HT-29 (cell line): ENCODE measurements around the gene SLC22A23. TPM values are rescaled to one million over a fixed set of nuclear protein-coding genes. Genes with fewer than 3 reads are reported as not detected.
A peak's percentile ranks its signal among the peaks of the same experiment; 100 is the strongest.

Experiments
- DNase-seq: peaks from one replicate; pipeline ENCODE4 v3.0.0-alpha.2; 2015; ENCODE audit warnings: low spot score
- total RNA-seq: library from RNA; depleted of rRNA; stranded (reverse); fragments of >200 nt; shearing (Covaris generic); gene quantifications from 2 replicates; pipeline ENCODE4 v1.2.3, GENCODE V29; 2014

The SLC22A23 gene
- total RNA-seq, 1 experiment from 2014 or later, result 10.8 TPM

- peak; percentile 14 for DNase-seq
These were observed 119.9 kb downstream of the SLC22A23 start for GRCh38 chr6:3336859-3337515.

DNA sequence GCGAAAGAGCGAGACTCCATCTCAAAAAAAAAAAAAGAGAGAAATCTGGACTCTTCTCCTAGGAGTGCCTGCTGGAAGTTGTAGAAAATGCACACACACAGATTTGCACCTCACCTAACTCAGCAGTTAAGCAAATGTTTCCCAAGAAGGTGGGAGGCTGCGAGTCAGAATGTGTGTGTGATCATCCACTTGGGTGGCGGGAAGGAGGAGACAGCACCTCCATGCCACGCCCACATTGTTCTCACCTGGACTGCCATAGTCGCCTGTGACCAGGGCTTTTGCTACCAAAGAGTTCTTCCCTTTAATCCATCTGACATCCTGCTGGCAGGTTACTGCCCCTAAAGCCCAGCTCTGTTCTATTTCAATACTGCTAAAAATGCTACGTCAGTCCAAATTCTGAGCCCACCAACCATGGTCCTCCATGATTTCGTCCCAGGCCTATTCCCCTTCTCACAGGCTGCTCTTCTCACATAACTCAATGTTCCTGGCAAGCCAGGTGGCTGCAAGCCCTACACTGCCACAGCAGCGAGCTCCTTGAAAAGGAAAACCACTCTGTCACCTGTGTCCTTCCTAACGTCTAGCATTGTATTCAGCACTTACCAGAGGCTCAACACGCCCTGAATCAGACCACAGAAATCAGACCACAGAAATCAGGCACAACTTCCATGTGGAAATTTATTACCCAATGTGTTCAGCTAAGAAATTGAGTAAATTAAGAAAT is 120.6 kb downstream of the SLC22A23 start:
- DNase-seq, result no peak

- DNase-seq, result no peak
These were observed 121.7 kb downstream of the SLC22A23 start for GRCh38 chr6:3335169-3335568.

GRCh38 chr6:3334555-3334954 is 122.3 kb downstream of the SLC22A23 start:
- DNase-seq, result no peak

GRCh38 chr6:3333263-3333662 is 123.6 kb downstream of the SLC22A23 start:
- no peak for DNase-seq

- no peak for DNase-seq
These were observed 124.9 kb downstream of the SLC22A23 start for GRCh38 chr6:3331971-3332370.

DNA sequence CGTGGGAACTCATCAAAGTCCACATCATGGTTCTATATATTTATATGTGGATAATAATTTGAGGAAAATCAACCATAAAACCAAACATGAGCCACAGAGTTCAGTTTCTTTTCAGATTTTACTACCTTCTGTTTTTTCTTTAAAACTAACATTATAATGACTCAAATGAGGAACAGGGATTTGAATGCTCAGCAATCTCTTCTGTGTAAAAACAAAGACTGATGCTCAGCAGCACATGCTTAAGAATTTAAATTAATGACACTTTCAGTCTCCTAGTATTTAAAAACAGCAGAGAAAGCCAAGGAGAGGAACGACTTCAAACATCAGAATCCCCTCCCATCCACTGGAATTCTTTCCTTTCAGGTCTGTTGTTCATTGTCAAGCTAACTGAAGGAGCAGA is 125.4 kb downstream of the SLC22A23 start:
- DNase-seq, result no peak

GRCh38 chr6:3330199-3330598 is 126.7 kb downstream of the SLC22A23 start:
- DNase-seq, result no peak

GRCh38 chr6:3329393-3330051 is 127.3 kb downstream of the SLC22A23 start:
- no peak for DNase-seq

DNA sequence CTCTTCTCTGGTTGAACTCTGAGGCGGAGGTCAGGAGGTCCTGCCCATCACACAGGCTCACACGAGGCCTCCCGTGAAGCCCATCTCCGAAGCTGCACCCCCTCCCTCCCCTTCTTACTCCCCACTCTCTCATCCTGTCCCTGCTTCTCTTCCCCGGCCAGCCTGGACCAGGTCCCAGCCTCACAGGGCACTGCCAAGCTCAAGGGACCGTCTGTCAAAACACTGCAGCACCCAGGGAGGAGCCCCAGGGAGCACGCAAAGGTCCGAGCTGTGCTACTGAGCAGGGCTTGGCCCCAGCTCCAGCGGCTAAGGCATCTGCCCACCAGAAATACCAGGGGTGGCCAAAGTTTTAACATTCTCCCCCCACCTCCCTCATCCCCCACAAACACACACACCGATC is 128.1 kb downstream of the SLC22A23 start:
- DNase-seq, result no peak

DNA sequence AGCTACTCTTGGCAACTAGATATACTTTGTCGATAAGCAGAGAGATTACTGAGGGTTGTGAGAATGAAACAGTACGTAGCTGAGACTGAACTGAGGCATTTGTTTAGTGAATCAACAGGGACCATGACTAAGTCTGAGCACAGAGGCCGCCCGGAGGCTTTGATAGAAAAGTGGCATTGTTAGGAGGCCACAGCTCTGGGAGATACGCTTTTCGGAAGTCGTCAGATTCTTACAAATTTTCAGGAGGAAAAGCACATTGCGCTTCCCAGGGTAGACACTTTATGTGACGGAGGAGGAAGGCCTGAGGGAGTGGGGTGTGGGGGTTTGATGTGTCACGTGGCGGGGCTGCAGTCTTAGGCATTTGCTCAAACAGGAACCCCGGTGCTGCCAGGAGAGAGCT is 128.7 kb downstream of the SLC22A23 start:
- no peak for DNase-seq

DNA sequence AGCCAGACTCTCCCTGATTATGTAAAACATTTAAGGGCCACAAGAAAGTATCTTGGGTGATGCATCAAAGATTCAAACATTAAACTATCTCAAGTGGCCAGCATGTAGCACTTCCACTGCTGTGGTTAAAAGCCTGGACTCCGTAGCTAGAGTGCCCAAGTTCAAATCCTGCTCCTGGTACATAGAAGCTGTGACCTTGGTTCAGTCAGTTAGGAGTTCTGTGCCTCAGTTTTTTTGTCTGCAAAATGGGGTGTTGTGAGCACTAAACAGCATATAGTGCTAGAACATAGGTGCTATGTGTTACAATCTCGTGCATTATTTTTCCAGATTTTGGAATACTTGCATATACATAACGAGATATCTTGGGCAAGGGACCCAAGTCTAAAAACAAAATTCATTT is 129.4 kb downstream of the SLC22A23 start:
- no peak for DNase-seq

DNA sequence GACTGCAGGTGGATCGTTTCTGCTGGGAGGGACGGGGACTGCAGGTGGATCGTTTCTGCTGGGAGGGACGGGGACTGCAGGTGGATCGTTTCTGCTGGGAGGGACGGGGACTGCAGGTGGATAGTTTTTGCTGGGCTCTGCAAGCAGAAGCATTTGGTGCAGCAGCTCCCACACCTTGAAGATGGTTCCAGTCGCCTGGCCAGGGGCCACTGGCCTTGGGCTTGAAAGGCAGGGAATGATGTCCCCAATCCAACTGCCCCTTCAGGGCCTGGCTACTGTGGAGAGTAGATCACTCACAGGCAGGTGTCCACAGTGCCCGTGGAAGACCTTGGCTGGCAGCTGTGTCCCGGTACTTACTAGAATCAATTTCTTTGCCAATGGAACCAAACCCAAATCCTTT is 129.9 kb downstream of the SLC22A23 start:
- DNase-seq, result no peak

- DNase-seq, result no peak
These were observed 130.5 kb downstream of the SLC22A23 start for GRCh38 chr6:3326184-3326971.

DNA sequence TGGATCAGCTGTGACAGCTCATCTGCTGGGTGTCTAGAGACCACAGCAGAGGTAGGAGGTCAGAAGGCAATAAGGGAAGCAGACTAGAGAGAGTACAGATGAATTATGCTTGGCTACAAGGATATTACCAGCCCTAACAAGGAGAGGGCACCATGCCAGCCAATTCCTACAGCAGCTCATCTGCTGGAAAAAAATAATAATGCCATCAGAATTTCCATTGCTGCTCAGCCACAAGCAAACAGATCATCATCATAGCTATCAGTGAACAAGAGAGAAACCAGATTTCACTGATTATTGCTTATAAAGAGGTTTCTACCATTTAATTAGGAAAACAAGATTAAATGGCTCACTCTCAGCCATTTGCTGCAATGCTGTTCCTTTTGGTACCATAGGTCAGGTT is 131.6 kb downstream of the SLC22A23 start:
- no peak for DNase-seq

- no peak for DNase-seq
These were observed 132.4 kb downstream of the SLC22A23 start for GRCh38 chr6:3324262-3324942.

GRCh38 chr6:3323696-3324261 is 133.1 kb downstream of the SLC22A23 start:
- no peak for DNase-seq

- no peak for DNase-seq
These were observed 133.7 kb downstream of the SLC22A23 start for GRCh38 chr6:3323148-3323547.

GRCh38 chr6:3322366-3322890 is 134.4 kb downstream of the SLC22A23 start:
- no peak for DNase-seq

DNA sequence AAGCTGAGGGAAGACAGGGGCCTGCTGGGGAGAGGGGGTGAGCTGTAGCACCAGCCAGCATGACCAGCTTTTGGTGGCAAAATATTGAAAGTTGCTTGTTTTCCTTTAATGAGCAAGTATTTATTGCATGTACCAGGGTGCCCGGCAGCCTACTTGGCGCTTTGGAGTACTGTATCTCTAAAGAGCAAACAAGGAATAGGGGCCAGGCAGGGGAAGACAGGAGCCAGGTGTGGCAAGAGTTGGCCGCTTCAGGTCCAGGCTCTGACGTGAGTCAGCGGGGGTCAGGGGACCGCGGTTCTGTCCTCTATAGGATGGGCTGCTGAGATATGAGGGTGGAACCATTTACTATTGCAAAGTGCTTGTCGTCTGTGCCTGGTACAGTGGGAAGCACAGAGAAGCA is 135.0 kb downstream of the SLC22A23 start:
- DNase-seq, result no peak

- no peak for DNase-seq
These were observed 135.8 kb downstream of the SLC22A23 start for GRCh38 chr6:3321042-3321441.
